ENCODE data around the gene MROH9.

MROH9 gene

GRCh38 chr1:171107969-171108368 lies 172.6 kb downstream of the MROH9 start:
- no peak overlapping the region for H3K4me3 ChIP-seq (ENCODE audit: low read length)
- no peaks in the 10 kb centered on the region for H3K27me3 ChIP-seq (ENCODE audit: insufficient read depth, low read length)
- no peaks in the 10 kb centered on the region for H3K36me3 ChIP-seq (ENCODE audit: insufficient read depth, low read length)
- no peak overlapping the region for H2AFZ ChIP-seq (ENCODE audit: low read depth, low read length)
- H3K9me3 ChIP-seq (ENCODE audit: low read length) = no peaks in the 10 kb centered on the region
- H3K4me1 ChIP-seq (ENCODE audit: insufficient read depth, low read length) = no peaks in the 10 kb centered on the region

GRCh38 chr1:171109966-171110365 lies 174.6 kb downstream of the MROH9 start:
- Histone ChIP-seq H2AFZ (ENCODE audit: low read depth, low read length) (no peak overlapping the region), H3K4me1 (ENCODE audit: insufficient read depth, low read length) (no peaks in the 10 kb centered on the region), H3K36me3 (ENCODE audit: insufficient read depth, low read length) (no peaks in the 10 kb centered on the region), H3K4me3 (ENCODE audit: low read length) (no peak overlapping the region), H3K9me3 (ENCODE audit: low read length) (no peaks in the 10 kb centered on the region), H3K27me3 (ENCODE audit: insufficient read depth, low read length) (no peaks in the 10 kb centered on the region)

GRCh38 chr1:171110621-171111326 lies 175.4 kb downstream of the MROH9 start:
- H3K4me3 ChIP-seq (ENCODE audit: low read length) = no peak overlapping the region
- no peaks in the 10 kb centered on the region for H3K9me3 ChIP-seq (ENCODE audit: low read length)
- H3K36me3 ChIP-seq (ENCODE audit: insufficient read depth, low read length) = no peaks in the 10 kb centered on the region
- H3K4me1 ChIP-seq (ENCODE audit: insufficient read depth, low read length) = no peaks in the 10 kb centered on the region
- H3K27me3 ChIP-seq (ENCODE audit: insufficient read depth, low read length) = no peaks in the 10 kb centered on the region
- no peak overlapping the region for H2AFZ ChIP-seq (ENCODE audit: low read depth, low read length)

- H3K27me3 ChIP-seq (ENCODE audit: insufficient read depth, low read length) = no peaks in the 10 kb centered on the region
Measured at GRCh38 chr1:171112119-171112518, 176.8 kb downstream of the MROH9 start.

GRCh38 chr1:171113382-171113781 lies 178.0 kb downstream of the MROH9 start:
- Histone ChIP-seq H3K27me3 (ENCODE audit: insufficient read depth, low read length) (no peaks in the 10 kb centered on the region), H3K4me1 (ENCODE audit: insufficient read depth, low read length) (no peaks in the 10 kb centered on the region), H3K9me3 (ENCODE audit: low read length) (no peaks in the 10 kb centered on the region), H3K36me3 (ENCODE audit: insufficient read depth, low read length) (no peaks in the 10 kb centered on the region), H2AFZ (ENCODE audit: low read depth, low read length) (no peak overlapping the region), H3K4me3 (ENCODE audit: low read length) (no peak overlapping the region)

More at GRCh38 chr1:171112119-171112518, 176.8 kb downstream of the MROH9 start:
- H3K4me3 ChIP-seq (ENCODE audit: low read length) = no peak overlapping the region
- H2AFZ ChIP-seq (ENCODE audit: low read depth, low read length) = no peak overlapping the region
- no peaks in the 10 kb centered on the region for H3K4me1 ChIP-seq (ENCODE audit: insufficient read depth, low read length)
- H3K36me3 ChIP-seq (ENCODE audit: insufficient read depth, low read length) = no peaks in the 10 kb centered on the region
- H3K9me3 ChIP-seq (ENCODE audit: low read length) = no peaks in the 10 kb centered on the region
